HepG2 (cell line): Measurements from ENCODE around the gene MCF2L. TPM values are rescaled to one million over a fixed set of nuclear protein-coding genes. Genes with fewer than 3 reads are reported as not detected.

ENCODE experiments used
- ATAD3A ChIP-seq: sonication (generic); formaldehyde crosslinking; IDR thresholded peaks from 2 replicates; pipeline ENCODE4 v1.4.0; 2020; ENCODE audit warnings: missing genetic modification reagents
- CEBPB ChIP-seq: IDR thresholded peaks from 2 replicates; pipeline ENCODE4 v1.6.1; 2011; ENCODE audit warnings: low read depth, low read length, improper control_type of control experiment, borderline replicate concordance
- HBP1 ChIP-seq: IDR thresholded peaks from 2 replicates; pipeline ENCODE4 v1.6.1; 2016; ENCODE audit warnings: low read depth, control low read depth
- HDAC1 ChIP-seq: sonication (generic); formaldehyde crosslinking; IDR thresholded peaks from 2 replicates; pipeline ENCODE4 v1.5.1; 2020; ENCODE audit warnings: mild to moderate bottlenecking, missing genetic modification reagents
- HNRNPK ChIP-seq: fragments of 200-400 bp; formaldehyde crosslinking; IDR thresholded peaks from 2 replicates; pipeline ENCODE4 v1.6.1; 2018; ENCODE audit warnings: low read length, low read depth, moderate library complexity, mild to moderate bottlenecking; ENCODE audit not compliant: poor library complexity, severe bottlenecking
- IRF2 ChIP-seq: IDR thresholded peaks from 2 replicates; pipeline ENCODE4 v1.6.1; 2018; ENCODE audit warnings: missing genetic modification reagents, missing compliant biosample characterization
- MEIS2 ChIP-seq: sonication (generic); formaldehyde crosslinking; IDR thresholded peaks from 2 replicates; pipeline ENCODE4 v1.9.0; 2021; ENCODE audit warnings: mild to moderate bottlenecking, missing genetic modification reagents
- MLXIP ChIP-seq: sonication (generic); formaldehyde crosslinking; IDR thresholded peaks from 2 replicates; pipeline ENCODE4 v1.9.0; 2021; ENCODE audit warnings: missing genetic modification reagents, borderline replicate concordance
- MTF2 ChIP-seq: sonication (generic); formaldehyde crosslinking; IDR thresholded peaks from 2 replicates; pipeline ENCODE4 v1.5.0; 2020; ENCODE audit warnings: missing genetic modification reagents, borderline replicate concordance
- NCOR1 ChIP-seq: fragments of 200-600 bp; sonication (generic); IDR thresholded peaks from 2 replicates; pipeline ENCODE4 v1.7.0; 2017; ENCODE audit warnings: antibody characterized with exemption, low read length, borderline replicate concordance
- NFIB ChIP-seq: sonication (generic); formaldehyde crosslinking; IDR thresholded peaks from 2 replicates; pipeline ENCODE4 v1.9.0; 2021; ENCODE audit warnings: missing genetic modification reagents, mild to moderate bottlenecking, borderline replicate concordance
- NR3C1 ChIP-seq: sonication (generic); formaldehyde crosslinking; IDR thresholded peaks from 2 replicates; pipeline ENCODE4 v1.4.0; 2020; ENCODE audit warnings: missing genetic modification reagents
- THAP11 ChIP-seq: IDR thresholded peaks from 2 replicates; pipeline ENCODE4 v1.6.1; 2016; ENCODE audit warnings: missing biosample characterization, missing genetic modification reagents
- XRCC5 ChIP-seq: fragments of 200-400 bp; formaldehyde crosslinking; optimal IDR thresholded peaks from 2 replicates; pipeline ENCODE3; 2017; ENCODE audit warnings: mild to moderate bottlenecking, low read length
- ZNF101 ChIP-seq: sonication (generic); formaldehyde crosslinking; IDR thresholded peaks from 2 replicates; pipeline ENCODE4 v1.4.0; 2020; ENCODE audit warnings: mild to moderate bottlenecking, low read depth, missing genetic modification reagents, borderline replicate concordance
- ZNF121 ChIP-seq: sonication (generic); formaldehyde crosslinking; IDR thresholded peaks from 2 replicates; pipeline ENCODE4 v1.5.0; 2020; ENCODE audit warnings: mild to moderate bottlenecking, missing genetic modification reagents
- ZNF124 ChIP-seq: sonication (generic); formaldehyde crosslinking; IDR thresholded peaks from 2 replicates; pipeline ENCODE4 v1.4.0; 2020; ENCODE audit warnings: missing genetic modification reagents
- ZNF513 ChIP-seq: sonication (generic); formaldehyde crosslinking; conservative IDR thresholded peaks from 2 replicates; pipeline ENCODE4 v1.5.0; 2020; ENCODE audit warnings: missing genetic modification reagents
- ZNF546 ChIP-seq: sonication (generic); formaldehyde crosslinking; conservative IDR thresholded peaks from 2 replicates; pipeline ENCODE4 v1.8.1; 2023; ENCODE audit warnings: mild to moderate bottlenecking, missing genetic modification reagents
- ZNF746 ChIP-seq: sonication (generic); formaldehyde crosslinking; IDR thresholded peaks from 2 replicates; pipeline ENCODE4 v1.8.0; 2022; ENCODE audit warnings: mild to moderate bottlenecking, missing genetic modification reagents
- ZNF747 ChIP-seq: sonication (generic); formaldehyde crosslinking; IDR thresholded peaks from 2 replicates; pipeline ENCODE4 v1.8.1; 2023; ENCODE audit warnings: missing genetic modification reagents, mild to moderate bottlenecking, borderline replicate concordance
- ZNF839 ChIP-seq: sonication (generic); formaldehyde crosslinking; IDR thresholded peaks from 2 replicates; pipeline ENCODE4 v1.4.0; 2020; ENCODE audit warnings: missing genetic modification reagents, mild to moderate bottlenecking, borderline replicate concordance
- polyA plus RNA-seq, 8 experiments: library from polyadenylated mRNA; depleted of rRNA in 3 of 8; stranded (reverse) in 7 of 8; unstranded in 1 of 8; fragments of >200 nt; fragmentation: Illumina TruSeq in 4 of 8; extraction: Trizol in 4 of 8; gene quantifications; 2 replicates each; pipeline versions ENCODE4 v1.2.1 to v1.2.3, GENCODE V29; 2011 to 2016; ENCODE audit warnings: low read depth in 4 of 8, missing spikeins in 1 of 8, mixed read lengths in 1 of 8; ENCODE audit not compliant: insufficient read depth in 1 of 8
- total RNA-seq, 5 experiments: library from RNA; depleted of rRNA; stranded (reverse); fragments of >200 nt; fragmentation: Illumina TruSeq; extraction: Trizol; gene quantifications; 2 replicates each; pipeline ENCODE4 v1.2.3, GENCODE V29; 2016; ENCODE audit warnings: low read depth in 1 of 5
- TF ChIP-seq, protein P1 (sequence below): sonication (generic); formaldehyde crosslinking; IDR thresholded peaks from 2 replicates; pipeline ENCODE4 v1.4.0; 2020; ENCODE audit warnings: missing genetic modification reagents, borderline replicate concordance

The MCF2L gene
- total and polyA plus RNA-seq, 2 of the 13 experiments (the other 11 are each of a cell fraction or from before 2014, with no cell fraction given): 19.4 to 28.4 TPM

GRCh38 chr13:113009743-113010509 is 40.9 kb downstream of the MCF2L start (continued):
- TF ChIP-seq HDAC1 (peak; percentile 89), ZNF101 (CRISPR knock-in tag) (no peak), ZNF747 (CRISPR knock-in tag) (no peak), ZNF839 (CRISPR knock-in tag) (no peak), NCOR1 (peak; percentile 82; the same call in 1 of the 2 replicates), CEBPB (peak; percentile 85), IRF2 (CRISPR knock-in tag) (peak; percentile 78), THAP11 (CRISPR knock-in tag) (peak; percentile 72), MTF2 (CRISPR knock-in tag) (no peak), ZNF513 (CRISPR knock-in tag) (no peak), HNRNPK (no peak), ZNF121 (CRISPR knock-in tag) (peak; percentile 40; the same call in 1 of the 2 replicates), ZNF124 (CRISPR knock-in tag) (peak; percentile 71; the same call in 1 of the 2 replicates), ATAD3A (no peak), MEIS2 (CRISPR knock-in tag) (peak; percentile 97), MLXIP (CRISPR knock-in tag) (0 out of 2 replicates have a peak, but pooled peaks have one; percentile 40), XRCC5 (peak; percentile 65), ZNF546 (no peak), ZNF746 (CRISPR knock-in tag) (peak; percentile 79), NFIB (no peak), NR3C1 (CRISPR knock-in tag) (no peak), HBP1 (CRISPR knock-in tag) (peak; percentile 59; the same call in 1 of the 2 replicates)
- TF ChIP-seq, protein P1, sequence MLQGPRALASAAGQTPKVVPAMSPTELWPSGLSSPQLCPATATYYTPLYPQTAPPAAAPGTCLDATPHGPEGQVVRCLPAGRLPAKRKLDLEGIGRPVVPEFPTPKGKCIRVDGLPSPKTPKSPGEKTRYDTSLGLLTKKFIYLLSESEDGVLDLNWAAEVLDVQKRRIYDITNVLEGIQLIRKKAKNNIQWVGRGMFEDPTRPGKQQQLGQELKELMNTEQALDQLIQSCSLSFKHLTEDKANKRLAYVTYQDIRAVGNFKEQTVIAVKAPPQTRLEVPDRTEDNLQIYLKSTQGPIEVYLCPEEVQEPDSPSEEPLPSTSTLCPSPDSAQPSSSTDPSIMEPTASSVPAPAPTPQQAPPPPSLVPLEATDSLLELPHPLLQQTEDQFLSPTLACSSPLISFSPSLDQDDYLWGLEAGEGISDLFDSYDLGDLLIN (CRISPR knock-in tag): no peak
